HCT116 (cell line): ENCODE results near the gene KDM1B. TPM values are rescaled to one million over a fixed set of nuclear protein-coding genes. Genes with fewer than 3 reads are reported as not detected.

ENCODE experiments used
- ATAC-seq: fragments of 200-7000 bp; cut with Tn5 transposase; 2 replicates; pipeline ENCODE4 v1.9.1; 2020; ENCODE audit warnings: mild to moderate bottlenecking, moderate library complexity
- BruUV-seq: library from RNA; stranded (reverse); fragments of 400-500 nt; replicated peaks from 2 replicates; lab custom pipeline; 2021; lab: Mats Ljungman, UMichigan
- CTCF ChIA-PET: fragments of 300-600 bp; sonication (Branson Sonifier 250); formaldehyde crosslinking; loops from one replicate; lab custom pipeline; 2021; ENCODE audit warnings: antibody characterized with exemption; lab: Charles Lee
- POLR2A ChIA-PET: fragments of 300-600, 350-600 bp; sonication (Branson Sonifier 250); formaldehyde crosslinking; loops from one replicate; lab custom pipeline; 2021; ENCODE audit warnings: antibody characterized with exemption; lab: Charles Lee
- RAD21 ChIA-PET, 2 experiments: fragments of 300-600 bp; sonication (Branson Sonifier 250); formaldehyde crosslinking; loops; one replicate each; lab custom pipeline; 2023; ENCODE audit warnings: low total read pairs in 2 of 2; ENCODE audit not compliant: uncharacterized antibody in 2 of 2, unreplicated experiment in 2 of 2, low non-redundant PET in 1 of 2; lab: Charles Lee
- DNase-seq: peaks from one replicate; pipeline ENCODE4 v3.0.0-alpha.2; 2010; ENCODE audit warnings: low read depth, low spot score
- H2AFZ ChIP-seq: fragments of 200-600 bp; shearing (Covaris generic), sonication (generic); 2 replicates; pipeline ENCODE4 v1.6.1; 2017; ENCODE audit warnings: low read depth, mixed run types, mixed read lengths, antibody characterized with exemption, low read length; ENCODE audit not compliant: poor library complexity, severe bottlenecking
- H3K27ac ChIP-seq: 2 replicates; pipeline ENCODE4 v1.5.1; 2012; ENCODE audit warnings: low read depth, low read length
- H3K27me3 ChIP-seq: fragments of 200-600 bp; sonication (generic); 2 replicates; pipeline ENCODE4 v1.6.1; 2016; ENCODE audit warnings: mixed run types, low read length, mixed read lengths; ENCODE audit not compliant: insufficient read depth
- H3K36me3 ChIP-seq, 2 experiments: fragments of 200-500 bp in 1 of 2; fragments of 200-600 bp in 1 of 2; sonication (Bioruptor generic) in 1 of 2; sonication (generic) in 1 of 2; 2 replicates each; pipeline versions ENCODE4 v1.5.1 to v1.6.1; 2014 to 2016; ENCODE audit warnings: low read length in 2 of 2, inconsistent platforms in 1 of 2, mixed read lengths in 1 of 2, mixed run types in 1 of 2; ENCODE audit not compliant: insufficient read depth in 2 of 2, control insufficient read depth in 1 of 2
- H3K4me1 ChIP-seq, 2 experiments: fragments of 200-600 bp in 1 of 2; sonication (generic) in 1 of 2; 2 replicates each; pipeline versions ENCODE4 v1.5.1 to v1.6.1; 2012 to 2017; ENCODE audit warnings: low read length in 2 of 2, inconsistent platforms in 1 of 2, mild to moderate bottlenecking in 1 of 2, mixed read lengths in 1 of 2, mixed run types in 1 of 2, moderate library complexity in 1 of 2; ENCODE audit not compliant: insufficient read depth in 2 of 2, control insufficient read depth in 1 of 2
- H3K4me2 ChIP-seq: fragments of 200-600 bp; sonication (generic); 2 replicates; pipeline ENCODE4 v1.6.1; 2017; ENCODE audit warnings: mixed run types, low read length, mixed read lengths
- H3K4me3 ChIP-seq, 2 experiments: fragments of 200-600 bp in 1 of 2; sonication (generic) in 1 of 2; replicated peaks in 1 of 2; 2 replicates each; pipeline ENCODE4 v1.5.1; 2011 to 2016; ENCODE audit warnings: low read length in 2 of 2, control low read depth in 1 of 2, low read depth in 1 of 2, mild to moderate bottlenecking in 1 of 2, mixed read lengths in 1 of 2, mixed run types in 1 of 2
- H3K79me2 ChIP-seq: fragments of 200-600 bp; sonication (generic); 2 replicates; pipeline ENCODE4 v1.6.1; 2017; ENCODE audit warnings: mild to moderate bottlenecking, mixed run types, low read length, moderate library complexity, mixed read lengths; ENCODE audit not compliant: insufficient read depth
- H3K9ac ChIP-seq: fragments of 200-600 bp; sonication (generic); 2 replicates; pipeline ENCODE4 v1.6.1; 2016; ENCODE audit warnings: low read length, mixed read lengths
- H3K9me2 ChIP-seq: fragments of 200-600 bp; sonication (generic), shearing (Covaris generic); 2 replicates; pipeline ENCODE4 v1.6.1; 2017; ENCODE audit warnings: mixed run types, mild to moderate bottlenecking, moderate library complexity; ENCODE audit not compliant: insufficient read depth
- H3K9me3 ChIP-seq, 2 experiments: fragments of 200-500 bp in 1 of 2; fragments of 200-600 bp in 1 of 2; sonication (Bioruptor generic) in 1 of 2; sonication (generic) in 1 of 2; 2 replicates each; pipeline ENCODE4 v1.6.1; 2014 to 2017; ENCODE audit warnings: low read length in 2 of 2, mixed read lengths in 2 of 2, inconsistent platforms in 1 of 2, low read depth in 1 of 2, mild to moderate bottlenecking in 1 of 2, mixed run types in 1 of 2, moderate library complexity in 1 of 2; ENCODE audit not compliant: control insufficient read depth in 1 of 2, insufficient read depth in 1 of 2
- H4K20me1 ChIP-seq: fragments of 200-600 bp; sonication (generic), shearing (Covaris generic); 2 replicates; pipeline ENCODE4 v1.6.1; 2017; ENCODE audit warnings: mixed run types, mild to moderate bottlenecking, moderate library complexity; ENCODE audit not compliant: insufficient read depth
- CEBPB ChIP-seq: IDR thresholded peaks from 2 replicates; pipeline ENCODE4 v1.6.1; 2012; ENCODE audit warnings: low read depth
- EZH2 ChIP-seq: fragments of 200-600 bp; sonication (generic); IDR thresholded peaks from 2 replicates; pipeline ENCODE4 v1.6.1; 2017; ENCODE audit warnings: antibody characterized with exemption, mixed run types
- FOSL1 ChIP-seq: IDR thresholded peaks from 2 replicates; pipeline ENCODE4 v1.6.1; 2012; ENCODE audit warnings: low read depth
- JUND ChIP-seq: IDR thresholded peaks from 2 replicates; pipeline ENCODE4 v1.6.1; 2012
- MAX ChIP-seq: IDR thresholded peaks from 2 replicates; pipeline ENCODE4 v1.6.1; 2012
- RAD21 ChIP-seq: IDR thresholded peaks from 2 replicates; pipeline ENCODE4 v1.6.1; 2012; ENCODE audit warnings: low read depth, mild to moderate bottlenecking
- REST ChIP-seq: IDR thresholded peaks from 2 replicates; pipeline ENCODE4 v1.6.1; 2012; ENCODE audit warnings: low read depth
- SIN3A ChIP-seq: IDR thresholded peaks from 2 replicates; pipeline ENCODE4 v1.6.1; 2012; ENCODE audit warnings: low read depth
- SP1 ChIP-seq: IDR thresholded peaks from 2 replicates; pipeline ENCODE4 v1.6.1; 2012; ENCODE audit warnings: low read depth
- SRF ChIP-seq: IDR thresholded peaks from 2 replicates; pipeline ENCODE4 v1.6.1; 2012; ENCODE audit warnings: low read depth
- YY1 ChIP-seq: IDR thresholded peaks from 2 replicates; pipeline ENCODE4 v1.6.1; 2011; ENCODE audit warnings: low read length, low read depth, moderate library complexity, mild to moderate bottlenecking; ENCODE audit not compliant: insufficient replicate concordance; ENCODE audit errors: extremely low read depth
- intact Hi-C: fragments of 100-400 bp; cut with micrococcal nuclease; formaldehyde crosslinking; loops from 2 replicates; pipeline ENCODE4 v1.10.0; 2022
- total RNA-seq: library from RNA; stranded (reverse); gene quantifications from one replicate; pipeline ENCODE4 v1.2.1, GENCODE V29; 2021; ENCODE audit not compliant: unreplicated experiment

KDM1B gene
- total RNA-seq, 1 experiment from 2014 or later, result 24.5 TPM

GRCh38 chr6:18241208-18242038, 86.2 kb downstream of the KDM1B start (continued):
- TF ChIP-seq REST (no peak), EZH2 (no peak)
- TF ChIP-seq, all 23 proteins: peak for 8

GRCh38 chr6:18242062-18242851, 87.0 kb downstream of the KDM1B start:
- DNase-seq (peak; percentile 72), ATAC-seq (peak; percentile 67)
- Histone ChIP-seq H3K9me3 (no peaks in the 10 kb centered on the region), H3K9ac (no peak overlapping the region), H4K20me1 (peaks cover 22% of the 10 kb centered on the region; the same call in 1 of the 2 replicates), H3K4me2 (peak overlapping the region; percentile 32), H3K36me3 (peaks cover 19 to 64% of the 10 kb centered on the region in 2 experiments), H2AFZ (no peak overlapping the region), H3K27me3 (no peaks in the 10 kb centered on the region), H3K27ac (peak overlapping the region; percentile 4; the same call in 1 of the 2 replicates), H3K4me3 (no peak overlapping the region), H3K4me1 (peaks cover 10 to 37% of the 10 kb centered on the region in 2 experiments; a peak in 3 of 4 replicates), H3K9me2 (no peaks in the 10 kb centered on the region), H3K79me2 (peaks cover 100% of the 10 kb centered on the region)
- intact Hi-C loops, result no loop called here
- BruUV-seq, result no TSS peak
- RAD21 ChIA-PET, result no interaction called here
- CTCF ChIA-PET, result no interaction called here
- POLR2A ChIA-PET, result interaction anchor here (1.0 to 1.2 kb wide), 2 partner anchors 10 to 38 kb away, joined by 3 read pairs; no protein-coding TSS in a partner anchor
- TF ChIP-seq MAX (peak; percentile 57; the same call in 1 of the 2 replicates), EZH2 (no peak), SIN3A (0 out of 2 replicates have a peak, but pooled peaks have one; percentile 40), JUND (peak; percentile 67), FOSL1 (peak; percentile 62), REST (no peak), RAD21 (no peak), CEBPB (peak; percentile 88), SRF (peak; percentile 27; the same call in 1 of the 2 replicates), YY1 (peak; percentile 77), SP1 (peak; percentile 62)
